Activated CD8-positive, alpha-beta memory T cell treated with anti-CD3 and anti-CD28 coated beads, Interleukin-2, amount 50 U/mL, for 1 hour (primary cell): Measurements from ENCODE around the gene RASD1.
"Not testable (repeated sequence)": the region's sequence is repeated elsewhere in the genome, so short reads cannot be mapped to it uniquely, and the experiment has no call there.

Experiments
- DNase-seq: peaks from one replicate; pipeline ENCODE4 v3.0.0-alpha.2; 2020; ENCODE audit errors: extremely low read depth

Gene RASD1

DNA sequence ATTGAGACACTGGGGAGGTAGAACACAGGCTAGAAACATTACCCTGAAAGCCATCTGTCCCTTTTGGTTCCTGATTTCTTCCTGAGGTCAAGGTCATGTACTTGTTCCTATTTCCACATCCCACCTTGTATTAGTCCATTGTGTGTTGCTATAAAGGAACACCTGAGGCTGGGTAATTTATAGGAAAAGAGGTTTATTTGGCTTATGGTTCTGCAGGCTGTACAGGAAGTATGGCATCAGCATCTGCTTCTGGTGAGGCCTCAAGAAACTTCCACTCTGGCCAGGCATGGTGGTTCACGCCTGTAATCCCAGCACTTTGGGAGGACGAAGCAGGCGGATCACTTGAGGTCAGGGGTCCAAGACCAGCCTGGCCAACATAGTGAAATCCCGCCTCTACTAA is 26.8 kb downstream of the RASD1 start:
- no peak for DNase-seq

GRCh38 chr17:17468217-17469010 is 27.8 kb downstream of the RASD1 start:
- no peak for DNase-seq

- DNase-seq = no peak
These were observed 28.5 kb downstream of the RASD1 start for GRCh38 chr17:17467720-17468119.

- no peak for DNase-seq
These were observed 29.2 kb downstream of the RASD1 start for GRCh38 chr17:17467016-17467415.

DNA sequence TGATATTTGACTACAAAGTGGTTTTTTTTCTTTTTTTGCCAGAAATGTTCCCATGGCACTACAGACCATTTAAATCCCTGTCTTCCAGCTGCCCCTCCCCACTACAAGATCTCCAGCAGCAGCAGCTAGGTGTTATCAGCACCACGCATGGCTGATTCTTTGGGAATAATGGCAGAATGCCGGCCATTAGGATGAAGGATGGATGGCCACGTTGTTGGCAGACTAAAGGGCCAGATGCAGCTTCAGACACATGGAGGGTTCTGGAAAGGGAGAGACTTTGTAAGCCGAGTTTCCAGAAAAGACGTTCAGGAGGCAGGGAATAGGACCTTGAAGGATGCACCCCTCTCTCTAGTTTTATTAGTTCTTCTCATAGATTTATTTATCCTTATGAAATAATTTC is 29.7 kb downstream of the RASD1 start:
- no peak for DNase-seq

DNA sequence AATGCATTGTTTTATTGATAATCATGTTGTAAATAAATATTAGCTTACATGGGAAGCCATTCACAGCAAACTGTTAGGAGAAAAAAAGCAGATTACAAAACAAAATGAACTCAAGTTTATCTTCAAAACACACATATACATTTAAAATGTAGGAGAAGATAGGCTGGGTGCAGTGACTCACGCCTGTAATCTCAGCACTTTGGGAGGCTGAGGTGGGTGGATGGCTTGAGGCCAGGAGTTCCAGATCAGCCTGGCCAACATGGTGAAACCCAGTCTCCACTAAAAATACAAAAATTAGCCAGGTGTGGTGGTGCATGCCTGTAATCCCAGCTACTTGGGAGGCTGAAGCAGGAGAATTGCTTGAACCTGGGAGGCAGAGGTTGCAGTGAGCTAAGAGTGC is 30.3 kb downstream of the RASD1 start:
- not testable (repeated sequence) for DNase-seq

GRCh38 chr17:17463821-17464220 is 32.4 kb downstream of the RASD1 start:
- DNase-seq = no peak

DNA sequence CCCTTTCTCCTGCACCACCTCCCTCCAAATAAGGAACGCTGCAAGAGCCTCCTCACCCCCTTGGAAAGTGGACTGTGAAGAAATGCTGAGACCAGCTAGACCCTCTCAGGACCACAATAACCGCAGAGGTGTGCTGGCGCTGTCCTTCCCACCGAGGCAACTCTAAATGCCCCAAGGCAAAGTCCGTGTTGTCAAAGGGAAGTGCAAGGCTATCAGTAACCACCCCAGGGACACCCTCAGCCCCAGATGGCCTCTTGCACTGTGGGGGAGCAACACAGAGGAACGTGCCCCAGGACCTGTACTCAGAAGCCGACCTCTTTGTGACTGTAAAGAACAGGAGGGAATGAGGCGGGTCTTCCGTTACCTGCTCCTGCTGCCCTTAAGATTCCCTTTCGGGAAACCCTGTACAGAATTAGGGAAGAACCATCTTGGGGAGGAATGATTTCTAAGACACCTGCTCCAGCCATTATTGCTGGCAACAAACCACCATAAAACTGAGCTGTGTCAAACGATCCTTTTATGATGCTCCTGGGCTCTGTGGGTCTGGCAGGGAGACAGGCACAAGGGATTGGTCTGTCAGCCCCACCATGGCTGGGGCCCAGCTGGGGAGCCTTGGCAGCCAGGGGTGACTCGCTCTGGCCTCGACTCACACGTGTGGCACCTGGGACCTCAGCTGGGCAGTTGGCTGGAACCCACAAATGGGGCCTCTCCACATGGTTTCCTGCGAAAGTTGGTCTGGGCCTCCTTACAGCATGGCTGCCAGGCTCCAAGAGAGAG is 34.0 kb downstream of the RASD1 start:
- no peak for DNase-seq

- DNase-seq = no peak
These were observed 36.2 kb downstream of the RASD1 start for GRCh38 chr17:17460038-17460437.

GRCh38 chr17:17457680-17458079 is 38.5 kb downstream of the RASD1 start:
- no peak for DNase-seq

DNA sequence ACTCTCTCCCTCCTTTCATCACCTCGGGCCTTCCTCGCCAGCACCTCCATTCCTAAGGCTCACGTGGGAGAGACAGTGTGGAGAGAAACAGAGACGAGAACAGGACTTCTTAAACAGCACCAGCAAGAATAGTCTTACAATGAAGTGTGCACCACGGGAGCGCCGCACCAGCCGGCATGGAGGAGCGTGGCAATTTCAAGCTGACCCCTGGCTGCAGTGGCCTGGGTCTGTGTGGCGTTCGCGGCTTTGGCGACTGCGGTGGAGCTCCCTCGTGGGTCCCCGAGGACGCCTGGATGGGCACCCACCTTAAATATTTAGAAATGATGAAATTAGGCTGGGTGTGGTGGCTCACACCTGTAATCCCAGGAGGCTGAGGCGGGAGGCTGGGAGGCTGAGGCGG is 39.9 kb downstream of the RASD1 start:
- no peak for DNase-seq

- no peak for DNase-seq
These were observed 41.0 kb downstream of the RASD1 start for GRCh38 chr17:17455173-17455572.

- not testable (repeated sequence) for DNase-seq
These were observed 41.5 kb downstream of the RASD1 start for GRCh38 chr17:17454700-17455099.

DNA sequence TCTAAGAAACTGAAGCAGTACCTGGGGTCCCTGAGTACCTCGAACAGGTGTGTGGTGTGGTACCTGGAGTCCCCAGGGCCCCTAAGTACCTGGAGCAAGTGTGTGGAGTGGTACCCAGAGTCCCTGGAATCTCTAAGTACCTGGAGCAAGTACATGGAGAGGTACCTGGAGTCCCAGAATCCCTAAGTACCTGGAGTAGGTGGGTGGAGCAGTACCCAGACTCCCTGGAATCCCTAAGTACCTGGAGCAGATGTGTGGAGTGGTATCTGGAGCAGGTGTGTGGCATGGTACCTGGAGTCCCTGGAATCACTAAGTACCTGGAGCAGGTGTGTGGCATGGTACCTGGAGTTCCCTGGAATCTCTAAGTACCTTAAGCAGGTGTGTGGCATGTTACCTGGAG is 41.9 kb downstream of the RASD1 start:
- DNase-seq = no peak

DNA sequence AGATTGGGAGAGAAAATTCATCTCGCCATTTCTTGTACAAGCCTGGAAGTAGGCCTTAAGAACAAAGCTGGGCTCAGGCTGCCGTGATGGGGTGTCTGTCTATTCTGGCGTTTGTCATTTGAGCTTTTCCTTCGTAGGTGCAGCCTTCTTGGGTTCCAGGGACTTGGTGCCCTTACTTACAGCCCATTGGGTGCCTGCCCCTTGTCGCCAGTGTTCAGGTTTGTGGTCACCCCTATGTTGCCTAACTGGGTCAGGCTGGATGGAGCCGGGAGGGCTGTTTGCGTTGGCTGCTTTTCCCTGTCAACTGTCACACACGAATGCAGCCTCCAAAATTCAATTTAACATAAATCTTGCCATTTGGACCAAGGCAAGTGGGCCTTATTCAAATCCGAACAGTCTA is 43.1 kb downstream of the RASD1 start:
- DNase-seq = no peak

- DNase-seq = no peak
These were observed 47.5 kb downstream of the RASD1 start for GRCh38 chr17:17448723-17449122.

GRCh38 chr17:17448076-17448475 is 48.1 kb downstream of the RASD1 start:
- no peak for DNase-seq

- no peak for DNase-seq
These were observed 48.9 kb downstream of the RASD1 start for GRCh38 chr17:17447264-17447663.

GRCh38 chr17:17446666-17447155 is 49.5 kb downstream of the RASD1 start:
- DNase-seq = no peak

GRCh38 chr17:17445925-17446665 is 50.1 kb downstream of the RASD1 start:
- DNase-seq = no peak

DNA sequence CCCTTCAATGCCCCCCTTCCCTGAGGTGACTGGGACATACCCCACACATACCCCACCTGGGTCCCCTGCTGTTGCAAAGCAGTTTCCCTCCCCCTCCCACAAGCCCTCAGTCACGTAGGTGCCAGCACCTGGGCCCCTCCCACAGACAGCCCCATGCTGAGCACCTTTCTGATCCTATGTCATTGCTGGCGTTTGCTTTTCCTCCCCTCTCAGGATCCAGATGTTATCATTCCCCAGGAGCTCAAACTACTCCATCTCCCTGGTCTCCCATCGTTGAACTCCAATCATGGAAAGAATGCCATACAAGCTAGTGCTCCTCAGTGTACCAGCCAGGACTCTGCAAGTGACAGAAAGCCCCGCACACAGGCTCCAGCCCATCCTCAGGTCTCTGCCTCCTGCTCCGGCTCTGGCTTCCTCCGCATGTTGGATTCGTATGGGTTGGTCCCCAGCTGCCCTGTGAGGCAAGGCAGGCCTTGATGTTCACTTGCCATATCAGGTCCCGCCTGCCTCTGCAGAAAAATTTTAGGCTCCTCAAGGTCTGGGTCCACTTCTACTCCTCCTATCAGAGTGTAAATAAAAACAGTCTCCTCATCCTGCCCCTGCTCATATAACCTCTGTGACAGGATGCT is 50.8 kb downstream of the RASD1 start:
- DNase-seq = no peak
